Measurements from ENCODE around the gene ZBTB9. TPM values are rescaled to one million over a fixed set of nuclear protein-coding genes. Genes with fewer than 3 reads are reported as not detected.

ZBTB9 gene
- polyA plus RNA-seq, 2 of the 4 experiments (the other 2 are of a cell fraction): 6.9 to 9.9 TPM

DNA sequence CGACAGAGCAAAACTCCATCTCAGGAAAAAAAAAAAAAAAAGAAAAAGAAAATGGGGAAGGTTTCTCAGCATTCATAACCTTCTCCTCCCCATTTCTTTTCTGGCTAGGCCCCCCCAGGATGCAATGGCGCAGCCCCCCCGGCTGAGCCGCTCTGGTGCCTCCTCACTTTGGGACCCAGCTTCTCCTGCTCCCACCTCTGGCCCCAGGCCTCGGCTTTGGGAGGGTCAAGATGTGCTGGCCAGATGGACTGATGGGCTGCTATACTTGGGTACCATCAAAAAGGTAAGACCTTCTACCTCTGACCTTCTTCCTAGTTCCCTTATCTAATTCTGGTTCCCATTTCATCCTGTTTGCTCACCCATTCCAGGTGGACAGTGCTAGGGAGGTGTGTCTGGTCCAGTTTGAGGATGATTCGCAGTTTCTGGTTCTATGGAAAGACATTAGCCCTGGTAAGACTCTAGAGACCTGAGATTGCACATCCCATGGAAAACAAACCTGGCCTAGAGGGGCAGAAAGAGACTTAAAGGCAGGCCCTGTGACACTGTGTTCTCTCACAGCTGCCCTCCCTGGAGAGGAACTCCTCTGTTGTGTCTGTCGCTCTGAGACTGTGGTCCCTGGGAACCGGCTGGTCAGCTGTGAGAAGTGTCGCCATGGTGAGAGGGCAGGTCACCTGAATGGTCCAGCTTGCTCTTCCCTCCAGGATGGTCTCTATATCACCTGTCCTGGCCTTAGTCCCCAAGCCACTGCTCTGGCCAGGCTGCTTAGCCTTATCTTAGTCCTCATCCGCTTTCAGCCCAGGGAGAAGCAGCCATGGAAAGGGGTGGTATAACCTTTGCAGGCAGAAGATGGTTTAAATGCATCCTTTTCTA is 42.0 kb upstream of the ZBTB9 start:
- POLR2A ChIA-PET: no interaction called here
- no peak for ATAC-seq
- H3K4me2 ChIP-seq: peak overlapping the region; percentile 88; the same call in 1 of the 3 replicates
- H3K4me1 ChIP-seq: peaks cover 33% of the 10 kb centered on the region
- no peaks in the 10 kb centered on the region for H3K9me3 ChIP-seq
- DNase-seq (ENCODE audit: low read depth in 1 of 2, low spot score in 1 of 2): no peak
- CTCF ChIA-PET: interaction anchor here (0.6 to 2.1 kb wide), 3 partner anchors 8 to 21 kb away, joined by 3 to 5 read pairs (median 3); no protein-coding TSS in a partner anchor
- no peak overlapping the region for H3K27ac ChIP-seq
- TF ChIP-seq SREBF2 (IDR thresholded peaks at IDR 0.05) (no peak), HOXA7 (CRISPR knock-in tag; IDR thresholded peaks at IDR 0.05) (no peak), JUN (IDR thresholded peaks at IDR 0.05) (no peak), EP300 (IDR thresholded peaks at IDR 0.05) (no peak), ZC3H11A (IDR thresholded peaks at IDR 0.05) (no peak), TP53 (CRISPR knock-in tag; IDR thresholded peaks at IDR 0.05) (no peak), REST (IDR thresholded peaks at IDR 0.05) (no peak), CHD2 (IDR thresholded peaks at IDR 0.05; ENCODE audit: low read length, partially characterized antibody) (no peak), RNF2 (IDR thresholded peaks at IDR 0.05; ENCODE audit: borderline replicate concordance, low read depth) (no peak), CTCF (IDR thresholded peaks at IDR 0.05) (no peak), NPAS2 (CRISPR knock-in tag; IDR thresholded peaks at IDR 0.05; ENCODE audit: borderline replicate concordance) (no peak), CBX2 (IDR thresholded peaks at IDR 0.05; ENCODE audit: borderline replicate concordance, low read depth) (no peak), CHD4 (IDR thresholded peaks at IDR 0.05; ENCODE audit: borderline replicate concordance) (no peak), FOXS1 (CRISPR knock-in tag; IDR thresholded peaks at IDR 0.05) (no peak), MAFK (IDR thresholded peaks at IDR 0.05; ENCODE audit: partially characterized antibody) (no peak), FOSB (CRISPR knock-in tag; IDR thresholded peaks at IDR 0.05) (no peak), CEBPB (IDR thresholded peaks at IDR 0.05) (no peak)
- TF ChIP-seq, protein P1, sequence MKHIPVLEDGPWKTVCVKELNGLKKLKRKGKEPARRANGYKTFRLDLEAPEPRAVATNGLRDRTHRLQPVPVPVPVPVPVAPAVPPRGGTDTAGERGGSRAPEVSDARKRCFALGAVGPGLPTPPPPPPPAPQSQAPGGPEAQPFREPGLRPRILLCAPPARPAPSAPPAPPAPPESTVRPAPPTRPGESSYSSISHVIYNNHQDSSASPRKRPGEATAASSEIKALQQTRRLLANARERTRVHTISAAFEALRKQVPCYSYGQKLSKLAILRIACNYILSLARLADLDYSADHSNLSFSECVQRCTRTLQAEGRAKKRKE (CRISPR knock-in tag; IDR thresholded peaks at IDR 0.05; ENCODE audit: low read depth): no peak
- TF ChIP-seq, protein P2, sequence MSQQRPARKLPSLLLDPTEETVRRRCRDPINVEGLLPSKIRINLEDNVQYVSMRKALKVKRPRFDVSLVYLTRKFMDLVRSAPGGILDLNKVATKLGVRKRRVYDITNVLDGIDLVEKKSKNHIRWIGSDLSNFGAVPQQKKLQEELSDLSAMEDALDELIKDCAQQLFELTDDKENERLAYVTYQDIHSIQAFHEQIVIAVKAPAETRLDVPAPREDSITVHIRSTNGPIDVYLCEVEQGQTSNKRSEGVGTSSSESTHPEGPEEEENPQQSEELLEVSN (IDR thresholded peaks at IDR 0.05; ENCODE audit: borderline replicate concordance, low read depth): no peak
- no peak for FAIRE-seq
- no peak overlapping the region for H3K4me3 ChIP-seq
- WGBS (ENCODE audit: missing lambda C conversion rate): 93% methylated on average over 9 of the region's 10 CpGs

All from A549 (cell line).